GM19455 (cell line): ENCODE measurements around the gene STK33.
"Not testable (repeated sequence)": the region's sequence is repeated elsewhere in the genome, so short reads cannot be mapped to it uniquely, and the experiment has no call there.

Experiments
- ATAC-seq: cut with Tn5 transposase; IDR thresholded peaks from one replicate; pipeline ENCODE4 v1.9.1; 2021; ENCODE audit not compliant: unreplicated experiment

STK33 gene

GRCh38 chr11:8545698-8546366 is 48.2 kb downstream of the STK33 start:
- ATAC-seq, result no peak

- no peak for ATAC-seq
These were observed 49.2 kb downstream of the STK33 start for GRCh38 chr11:8544807-8545206.

- ATAC-seq, result no peak
These were observed 50.8 kb downstream of the STK33 start for GRCh38 chr11:8543278-8543677.

GRCh38 chr11:8541448-8541847 is 52.6 kb downstream of the STK33 start:
- no peak for ATAC-seq

GRCh38 chr11:8533332-8533731 is 60.7 kb downstream of the STK33 start:
- ATAC-seq, result no peak

GRCh38 chr11:8532475-8532874 is 61.6 kb downstream of the STK33 start:
- no peak for ATAC-seq

GRCh38 chr11:8531982-8532381 is 62.0 kb downstream of the STK33 start:
- no peak for ATAC-seq

- ATAC-seq, result no peak
These were observed 62.7 kb downstream of the STK33 start for GRCh38 chr11:8531312-8531711.

- no peak for ATAC-seq
These were observed 66.1 kb downstream of the STK33 start for GRCh38 chr11:8527939-8528338.

- ATAC-seq, result no peak
These were observed 70.6 kb downstream of the STK33 start for GRCh38 chr11:8523396-8523795.

- ATAC-seq, result no peak
These were observed 81.5 kb downstream of the STK33 start for GRCh38 chr11:8512547-8512946.

GRCh38 chr11:8503910-8504364 is 90.1 kb downstream of the STK33 start:
- no peak for ATAC-seq

GRCh38 chr11:8501836-8502235 is 92.2 kb downstream of the STK33 start:
- no peak for ATAC-seq

- ATAC-seq, result no peak
These were observed 105.6 kb downstream of the STK33 start for GRCh38 chr11:8488395-8488794.

GRCh38 chr11:8487261-8487660 is 106.8 kb downstream of the STK33 start:
- no peak for ATAC-seq

GRCh38 chr11:8484251-8484650 is 109.8 kb downstream of the STK33 start:
- ATAC-seq, result no peak

GRCh38 chr11:8480858-8481257 is 113.2 kb downstream of the STK33 start:
- no peak for ATAC-seq

- ATAC-seq, result peak; percentile 95
These were observed 116.3 kb downstream of the STK33 start for GRCh38 chr11:8477680-8478079.

- no peak for ATAC-seq
These were observed 116.9 kb downstream of the STK33 start for GRCh38 chr11:8477151-8477550.

GRCh38 chr11:8467806-8468205 is 126.2 kb downstream of the STK33 start:
- ATAC-seq, result not testable (repeated sequence)

GRCh38 chr11:8467356-8467755 is 126.7 kb downstream of the STK33 start:
- ATAC-seq, result not testable (repeated sequence)

GRCh38 chr11:8466884-8467283 is 127.1 kb downstream of the STK33 start:
- ATAC-seq, result not testable (repeated sequence)

GRCh38 chr11:8459711-8460399 is 134.2 kb downstream of the STK33 start:
- no peak for ATAC-seq
